B cell (primary cell): ENCODE measurements around the gene CHST2. TPM values are rescaled to one million over a fixed set of nuclear protein-coding genes. Genes with fewer than 3 reads are reported as not detected.

Experiments used
- ATAC-seq: fragments of 200-7000 bp; cut with Tn5 transposase; one replicate; pipeline ENCODE4 v1.10.0; 2021; ENCODE audit warnings: low read depth, mild to moderate bottlenecking, moderate number of reproducible peaks, moderate library complexity
- CTCF ChIA-PET: fragments of 350-600 bp; sonication (Branson Sonifier 250); formaldehyde crosslinking; loops from one replicate; lab custom pipeline; 2021; ENCODE audit warnings: antibody characterized with exemption, inconsistent platforms; lab: Charles Lee
- POLR2A ChIA-PET: fragments of 350-600 bp; sonication (Branson Sonifier 250); formaldehyde crosslinking; loops from one replicate; lab custom pipeline; 2021; ENCODE audit warnings: antibody characterized with exemption; lab: Charles Lee
- DNase-seq: peaks from one replicate; pipeline ENCODE4 v3.0.0; 2013
- H2AFZ ChIP-seq: 2 replicates; pipeline ENCODE4 v1.6.1; 2012; ENCODE audit warnings: mild to moderate bottlenecking, low read depth, low read length; ENCODE audit not compliant: insufficient read depth, poor library complexity, severe bottlenecking
- H3K27ac ChIP-seq, 2 donors: 1 replicate in 1 of 2; 2 replicates in 1 of 2; pipeline ENCODE4 v1.5.1; 2012 to 2013; ENCODE audit warnings: low read length in 2 of 2, mild to moderate bottlenecking in 2 of 2, moderate library complexity in 1 of 2
- H3K27me3 ChIP-seq, 4 experiments: fragments of 200-600 bp in 1 of 4; sonication (generic) in 1 of 4; replicated peaks in 1 of 4; 1 replicate in 2 of 4; 2 replicates in 2 of 4; pipeline versions ENCODE4 v1.6.1 to v1.7.0; 2013 to 2016; ENCODE audit warnings: low read length in 3 of 4, mild to moderate bottlenecking in 2 of 4, mixed read lengths in 1 of 4, moderate library complexity in 1 of 4; ENCODE audit not compliant: insufficient read depth in 4 of 4, control insufficient read depth in 3 of 4; ENCODE audit errors: control extremely low read depth in 1 of 4
- H3K36me3 ChIP-seq, 2 experiments: replicated peaks in 1 of 2; 1 replicate in 1 of 2; 2 replicates in 1 of 2; pipeline versions ENCODE4 v1.6.1 to v1.7.1; 2013; ENCODE audit warnings: low read length in 1 of 2; ENCODE audit not compliant: insufficient read depth in 2 of 2, control insufficient read depth in 1 of 2; ENCODE audit errors: control extremely low read depth in 1 of 2, extremely low read depth in 1 of 2
- H3K4me1 ChIP-seq, 2 donors: fragments of 200-600 bp in 1 of 2; sonication (generic) in 1 of 2; 1 replicate in 1 of 2; 2 replicates in 1 of 2; pipeline versions ENCODE4 v1.5.1 to v1.6.1; 2013 to 2017; ENCODE audit warnings: low read length in 2 of 2; ENCODE audit not compliant: control insufficient read depth in 2 of 2, insufficient read depth in 2 of 2
- H3K4me2 ChIP-seq: replicated peaks from 2 replicates; pipeline ENCODE3; 2012; ENCODE audit warnings: mild to moderate bottlenecking, low read depth, low read length; ENCODE audit not compliant: poor library complexity, severe bottlenecking
- H3K4me3 ChIP-seq, 5 experiments: fragments of 200-600 bp in 1 of 5; sonication (generic) in 1 of 5; 1 replicate in 3 of 5; 2 replicates in 2 of 5; pipeline versions ENCODE4 v1.5.1 to v1.7.0; 2011 to 2016; ENCODE audit warnings: low read length in 4 of 5, mild to moderate bottlenecking in 4 of 5, low read depth in 2 of 5, control low read depth in 1 of 5, moderate library complexity in 1 of 5; ENCODE audit not compliant: insufficient read depth in 1 of 5; ENCODE audit errors: control extremely low read depth in 1 of 5, extremely low read depth in 1 of 5
- H3K79me2 ChIP-seq: fragments of 200-600 bp; sonication (generic); one replicate; pipeline ENCODE4 v1.6.0; 2016; ENCODE audit warnings: low read length; ENCODE audit not compliant: control insufficient read depth, insufficient read depth
- H3K9ac ChIP-seq: fragments of 200-600 bp; sonication (generic); 2 replicates; pipeline ENCODE4 v1.6.1; 2017; ENCODE audit warnings: mild to moderate bottlenecking, low read length, moderate library complexity
- H3K9me3 ChIP-seq, 3 donors: one replicate each; pipeline versions ENCODE4 v1.6.1 to v1.7.1; 2013; ENCODE audit warnings: low read length in 2 of 3; ENCODE audit not compliant: control insufficient read depth in 2 of 3, insufficient read depth in 1 of 3; ENCODE audit errors: control extremely low read depth in 1 of 3
- H4K20me1 ChIP-seq: 2 replicates; pipeline ENCODE4 v1.6.0; 2012; ENCODE audit warnings: mild to moderate bottlenecking, low read length; ENCODE audit not compliant: insufficient read depth, control insufficient read depth, poor library complexity, severe bottlenecking
- H3K27ac Mint-ChIP-seq: one replicate; pipeline ENCODE4 v1.8.0; 2021; ENCODE audit warnings: mixed read lengths
- H3K27me3 Mint-ChIP-seq: one replicate; pipeline ENCODE4 v1.8.0; 2021; ENCODE audit warnings: mixed read lengths
- H3K4me1 Mint-ChIP-seq: one replicate; pipeline ENCODE4 v1.8.0; 2021; ENCODE audit warnings: mixed read lengths
- H3K4me3 Mint-ChIP-seq: one replicate; pipeline ENCODE4 v1.8.0; 2021; ENCODE audit warnings: mixed read lengths
- H3K9me3 Mint-ChIP-seq: one replicate; pipeline ENCODE4 v1.8.0; 2022; ENCODE audit warnings: mixed read lengths; ENCODE audit not compliant: insufficient read depth
- CTCF ChIP-seq: fragments of 200-600 bp; IDR thresholded peaks from one replicate; pipeline ENCODE4 v1.8.0; 2022; ENCODE audit warnings: antibody characterized with exemption, mild to moderate bottlenecking
- EZH2 ChIP-seq: IDR thresholded peaks from 2 replicates; pipeline ENCODE4 v1.6.1; 2012; ENCODE audit warnings: borderline replicate concordance, low read depth, mild to moderate bottlenecking, moderate library complexity, low read length; ENCODE audit not compliant: insufficient read depth, poor library complexity, severe bottlenecking
- WGBS: methylation state at CpG from one replicate; pipeline ENCODE4 v1.1.5; 2013; ENCODE audit warnings: missing lambda C conversion rate; ENCODE audit not compliant: insufficient coverage; 5-methylcytosine and 5-hydroxymethylcytosine counted together
- intact Hi-C: fragments of 100-400 bp; cut with micrococcal nuclease; formaldehyde crosslinking; loops from one replicate; pipeline ENCODE4 v1.10.0; 2022
- polyA plus RNA-seq: library from polyadenylated mRNA; depleted of rRNA; stranded (reverse); fragments of >200 nt; gene quantifications from 2 replicates; pipeline ENCODE4 v1.2.3, GENCODE V29; 2012
- total RNA-seq, 2 donors: library from RNA; stranded (reverse); fragments of 120-200 nt in 1 of 2; gene quantifications; 1 replicate in 1 of 2; 2 replicates in 1 of 2; pipeline versions ENCODE4 v1.2.3 to v1.2.4, GENCODE V29; 2013 to 2022

Gene CHST2
- total and polyA plus RNA-seq, 2 donors (not counting 1 experiment from before 2014, with no cell fraction given), result 5.2 to 25.0 TPM

GRCh38 chr3:143158014-143158988 lies 38.7 kb downstream of the CHST2 start:
- H3K4me1 ChIP-seq, result no peaks in the 10 kb centered on the region
- H3K27me3 ChIP-seq, result peaks cover 0 to 3% (median 0%) of the 10 kb centered on the region in 4 experiments
- no peaks in the 10 kb centered on the region for H4K20me1 ChIP-seq
- H3K4me2 ChIP-seq, result no peak overlapping the region
- no peaks in the 10 kb centered on the region for H3K9me3 Mint-ChIP-seq
- ChIA-PET POLR2A (no interaction called here), CTCF (interaction anchor here (1.4 kb wide), 1 partner anchor 34 kb away, joined by 5 read pairs; no protein-coding TSS in a partner anchor)
- no peak overlapping the region for H3K27ac Mint-ChIP-seq
- H3K4me3 Mint-ChIP-seq, result no peak overlapping the region
- peaks cover 9% of the 10 kb centered on the region for H3K4me1 Mint-ChIP-seq
- ATAC-seq, result no peak
- H3K36me3 ChIP-seq, result no peaks in the 10 kb centered on the region
- no peak overlapping the region for H2AFZ ChIP-seq
- WGBS, result 51% methylated on average over 2 of the region's 2 CpGs
- H3K4me3 ChIP-seq, result no peak overlapping the region
- no peaks in the 10 kb centered on the region for H3K79me2 ChIP-seq
- no peak for DNase-seq
- intact Hi-C loops, result no loop called here
- no peaks in the 10 kb centered on the region for H3K9me3 ChIP-seq
- H3K9ac ChIP-seq, result no peak overlapping the region
- no peak overlapping the region for H3K27ac ChIP-seq
- H3K27me3 Mint-ChIP-seq, result no peaks in the 10 kb centered on the region
- TF ChIP-seq EZH2 (no peak), CTCF (no peak)

- no peak overlapping the region for H3K27ac ChIP-seq
- H3K4me3 ChIP-seq, result no peak overlapping the region
- H2AFZ ChIP-seq, result no peak overlapping the region
- H3K9ac ChIP-seq, result no peak overlapping the region
- Mint-ChIP-seq H3K9me3 (no peaks in the 10 kb centered on the region), H3K4me1 (peaks cover 20% of the 10 kb centered on the region), H3K27ac (no peak overlapping the region), H3K27me3 (no peaks in the 10 kb centered on the region), H3K4me3 (no peak overlapping the region)
- ChIA-PET CTCF (interaction anchor here (1.6 kb wide), 1 partner anchor 368 kb away, joined by 3 read pairs; no protein-coding TSS in a partner anchor), POLR2A (interaction anchor here (0.6 kb wide), 1 partner anchor 15 kb away, joined by 4 read pairs; no protein-coding TSS in a partner anchor)
- DNase-seq, result no peak
- H3K9me3 ChIP-seq, result no peaks in the 10 kb centered on the region
- no peak for TF ChIP-seq CTCF
- no peak for TF ChIP-seq EZH2
- ATAC-seq, result no peak
- intact Hi-C loops, result no loop called here
- H3K27me3 ChIP-seq, result peaks cover 0 to 3% (median 0%) of the 10 kb centered on the region in 4 experiments
- H3K36me3 ChIP-seq, result no peaks in the 10 kb centered on the region
- no peaks in the 10 kb centered on the region for H4K20me1 ChIP-seq
- H3K4me1 ChIP-seq, result no peaks in the 10 kb centered on the region
- no peak overlapping the region for H3K4me2 ChIP-seq
- WGBS, result 52% methylated on average over 3 of the region's 11 CpGs
- H3K79me2 ChIP-seq, result no peaks in the 10 kb centered on the region
These were observed 40.9 kb downstream of the CHST2 start for GRCh38 chr3:143160437-143160836.
